Ecto neural progenitor cell (in vitro differentiated cells): ENCODE data around the gene SLC2A1.

Experiments used
- DNase-seq: peaks from one replicate; pipeline ENCODE4 v3.0.0-alpha.2; 2018; ENCODE audit warnings: low spot score

SLC2A1 gene

GRCh38 chr1:42958488-42959319, at the start of gene SLC2A1:
Gene SLC2A1, minus strand, starts transcription at chr1:42958868. Its CDS starts 217 bp downstream, at chr1:42958651.
- peak; percentile 98 for DNase-seq

- DNase-seq = peak; percentile 86
Observed at GRCh38 chr1:43007377-43008114, 48.9 kb upstream of the SLC2A1 start.

GRCh38 chr1:43005460-43006361, 47.0 kb upstream of the SLC2A1 start:
- DNase-seq = peak; percentile 81

- DNase-seq = no peak
Observed at GRCh38 chr1:43004587-43005459, 46.2 kb upstream of the SLC2A1 start.

GRCh38 chr1:43002766-43003165, 44.1 kb upstream of the SLC2A1 start:
- no peak for DNase-seq

- DNase-seq = no peak
Observed at GRCh38 chr1:43002116-43002515, 43.4 kb upstream of the SLC2A1 start.

GRCh38 chr1:43001434-43001833, 42.8 kb upstream of the SLC2A1 start:
- no peak for DNase-seq

- DNase-seq = no peak
Observed at GRCh38 chr1:43000271-43000670, 41.6 kb upstream of the SLC2A1 start.

DNA sequence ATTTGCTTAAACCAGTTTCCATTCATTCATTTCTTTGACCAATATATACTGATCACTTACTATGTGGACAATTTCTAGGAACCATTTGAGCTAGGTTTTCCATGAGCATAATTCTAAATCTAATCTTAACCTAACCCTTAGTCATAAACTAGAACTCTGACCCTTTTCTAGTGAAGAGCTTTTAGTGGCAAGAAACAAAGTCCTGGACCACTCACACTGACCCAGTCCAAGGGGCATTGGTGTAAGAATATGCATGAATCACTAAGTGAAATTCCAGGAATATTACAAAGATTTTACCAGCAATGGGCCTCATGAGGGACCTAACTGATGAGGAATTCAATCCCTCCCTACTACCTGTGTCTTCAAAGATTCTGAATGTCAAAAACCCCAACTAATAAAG, 40.6 kb upstream of the SLC2A1 start:
- no peak for DNase-seq

DNA sequence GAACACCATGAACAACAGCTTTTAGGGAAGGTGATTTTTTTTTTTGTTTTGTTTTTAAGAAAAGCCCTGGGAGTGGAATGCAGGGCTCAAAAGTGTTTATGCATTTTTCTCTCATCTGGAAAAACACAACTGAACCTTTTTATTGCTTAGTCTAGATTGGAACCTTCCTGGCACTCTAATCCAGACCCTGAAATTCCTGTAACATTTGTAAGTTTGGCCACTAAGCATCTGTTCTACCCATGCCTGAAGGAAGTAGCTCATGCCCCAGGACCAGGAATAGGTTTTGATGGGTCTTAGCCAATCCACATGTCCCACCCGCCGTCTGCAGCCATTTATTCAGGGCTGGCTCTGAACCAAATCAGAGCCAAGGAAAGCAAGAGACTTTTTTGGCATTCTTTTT, 39.7 kb upstream of the SLC2A1 start:
- no peak for DNase-seq

DNA sequence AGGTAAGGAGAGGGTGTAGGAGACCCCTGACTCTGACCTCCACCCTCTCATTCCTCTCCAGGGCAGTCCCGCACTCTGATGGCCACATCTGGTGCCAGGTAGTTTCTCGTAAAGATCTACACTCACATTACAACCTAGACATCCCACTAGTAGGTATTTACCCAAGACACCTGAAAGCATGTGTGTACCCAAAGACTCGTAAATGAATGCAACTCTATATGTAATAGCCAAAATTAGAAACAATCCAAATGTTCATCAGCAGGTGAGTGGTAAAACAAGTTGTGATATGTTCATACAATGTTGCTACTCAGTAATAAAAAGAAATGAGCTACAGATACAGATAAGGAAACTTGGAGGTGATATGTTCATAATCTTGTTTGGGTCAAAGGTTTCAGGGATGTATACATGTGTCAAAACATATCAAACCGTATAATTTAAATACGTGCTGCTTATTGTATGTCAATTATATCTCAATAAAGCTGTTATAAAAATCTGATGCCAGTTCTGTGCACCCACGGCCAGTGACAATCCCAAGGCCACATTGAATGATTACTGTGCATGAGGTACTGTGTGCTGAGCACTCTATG, 37.8 kb upstream of the SLC2A1 start:
- DNase-seq = no peak

DNA sequence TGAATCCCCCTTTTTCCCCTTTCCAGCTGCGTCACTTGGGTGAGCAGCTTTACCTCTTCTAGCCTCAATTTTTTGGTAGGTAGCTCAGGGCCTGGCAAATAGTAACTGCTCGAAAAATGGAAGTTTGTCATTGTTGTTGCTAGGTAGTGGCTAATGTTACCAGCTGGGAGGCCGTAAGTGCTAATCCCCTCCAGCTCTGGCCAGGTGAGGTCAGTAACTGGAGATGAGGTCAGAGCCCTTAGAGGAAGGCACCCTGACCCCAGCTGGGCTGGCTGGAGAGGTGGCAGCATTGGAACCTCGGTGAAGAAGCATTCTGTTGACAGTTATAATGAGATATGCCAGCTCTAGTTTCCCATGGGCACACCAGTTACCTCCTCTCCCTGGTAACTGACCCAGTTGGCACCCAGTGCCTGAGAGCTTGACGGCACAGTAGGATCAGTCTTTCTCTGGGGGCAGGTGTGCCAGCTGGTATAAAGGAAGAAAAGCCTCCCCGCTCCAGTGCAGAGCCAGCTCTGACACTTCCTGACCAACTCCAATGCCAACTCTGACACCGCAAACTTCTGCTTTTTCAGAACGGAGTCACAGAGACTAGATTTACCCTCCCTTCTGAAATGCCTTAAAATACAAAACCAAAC, 35.0 kb upstream of the SLC2A1 start:
- no peak for DNase-seq

- DNase-seq = no peak
Observed at GRCh38 chr1:42992054-42992571, 33.4 kb upstream of the SLC2A1 start.

GRCh38 chr1:42990757-42991346, 32.2 kb upstream of the SLC2A1 start:
- no peak for DNase-seq

DNA sequence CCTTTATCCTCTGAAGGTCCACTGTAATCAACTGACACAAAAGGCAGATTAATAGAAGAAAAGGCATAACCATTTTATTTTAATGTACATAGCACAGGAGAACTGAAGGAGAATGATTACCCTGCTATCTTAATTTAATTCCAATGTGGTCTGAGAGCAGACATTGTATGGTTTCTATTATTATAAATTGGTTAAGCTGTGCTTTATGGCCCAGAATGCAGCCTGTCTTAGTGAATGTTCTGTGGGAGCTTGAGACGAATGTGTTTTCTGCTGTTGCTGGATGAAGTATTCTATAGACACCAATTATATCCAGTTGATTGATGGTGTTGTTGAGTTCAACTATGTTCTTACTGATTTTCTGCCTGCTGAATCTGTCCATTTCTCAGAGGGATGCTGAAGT, 25.0 kb upstream of the SLC2A1 start:
- no peak for DNase-seq

DNA sequence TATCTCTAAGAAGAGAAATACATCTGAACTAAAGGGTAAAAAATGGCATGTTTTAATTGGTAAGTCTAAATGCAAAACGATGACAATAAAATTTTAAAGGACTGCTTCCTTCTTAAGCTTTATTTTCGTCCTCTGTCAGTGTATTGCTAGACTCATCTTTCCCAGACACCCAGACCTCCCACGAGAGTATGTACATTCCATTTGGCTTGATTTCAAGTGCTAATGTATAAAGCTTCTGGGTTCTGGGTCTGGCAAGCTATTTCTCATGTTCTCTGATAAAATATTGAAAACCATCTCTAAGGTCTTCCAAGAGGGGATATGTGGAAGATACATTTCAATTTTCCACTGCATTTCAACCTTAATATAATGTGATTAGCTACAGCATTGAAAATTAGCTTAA, 24.6 kb upstream of the SLC2A1 start:
- no peak for DNase-seq

- DNase-seq = no peak
Observed at GRCh38 chr1:42982641-42983040, 24.0 kb upstream of the SLC2A1 start.

DNA sequence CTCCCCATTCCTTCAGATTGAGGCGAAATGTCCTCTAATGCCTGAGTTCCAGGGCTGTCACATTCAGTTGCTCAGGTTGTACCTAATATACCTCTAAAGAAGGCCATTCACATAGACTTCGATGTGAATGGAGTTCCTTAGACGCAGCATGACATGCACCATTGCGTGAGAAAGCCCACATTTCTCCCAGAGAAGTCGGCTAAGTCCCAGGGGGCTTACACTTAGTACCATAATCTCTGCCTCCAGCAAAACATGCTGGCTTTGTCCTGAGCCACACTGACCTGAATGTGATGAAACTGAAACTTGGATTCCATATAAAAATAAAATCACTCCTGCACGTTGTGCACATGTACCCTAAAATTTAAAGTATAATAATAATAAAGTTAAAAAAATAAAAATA, 23.2 kb upstream of the SLC2A1 start:
- DNase-seq = no peak

DNA sequence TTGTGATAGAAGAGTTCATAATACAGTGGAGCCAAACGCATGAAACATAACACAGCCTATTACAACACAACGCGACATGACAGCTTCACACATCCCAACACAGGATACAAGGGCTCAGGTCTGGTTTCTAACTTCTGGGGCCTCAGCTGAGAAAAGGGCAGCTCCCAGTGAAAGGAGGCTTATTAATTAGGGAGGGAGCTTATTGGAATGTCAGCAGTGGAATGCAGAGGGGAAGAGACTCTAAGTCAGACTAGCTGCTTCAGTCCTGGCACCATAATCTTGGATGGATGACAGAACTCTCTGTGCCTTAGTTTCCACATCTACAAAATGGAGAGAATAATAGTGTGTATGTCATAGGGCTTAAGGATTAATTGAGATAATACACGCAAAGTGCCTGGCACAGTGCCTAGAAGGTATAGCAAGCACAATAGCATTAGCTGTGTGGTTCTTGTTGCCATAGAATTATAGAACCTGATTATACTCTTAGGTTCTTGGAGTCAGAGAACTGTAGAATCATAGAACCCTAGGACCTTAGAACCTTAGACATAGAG, 22.7 kb upstream of the SLC2A1 start:
- no peak for DNase-seq
